ENCODE data around the gene FBXO17. TPM values are rescaled to one million over a fixed set of nuclear protein-coding genes. Genes with fewer than 3 reads are reported as not detected.

FBXO17 gene
- polyA plus RNA-seq, 1 donor from 2014 or later: not detected

DNA sequence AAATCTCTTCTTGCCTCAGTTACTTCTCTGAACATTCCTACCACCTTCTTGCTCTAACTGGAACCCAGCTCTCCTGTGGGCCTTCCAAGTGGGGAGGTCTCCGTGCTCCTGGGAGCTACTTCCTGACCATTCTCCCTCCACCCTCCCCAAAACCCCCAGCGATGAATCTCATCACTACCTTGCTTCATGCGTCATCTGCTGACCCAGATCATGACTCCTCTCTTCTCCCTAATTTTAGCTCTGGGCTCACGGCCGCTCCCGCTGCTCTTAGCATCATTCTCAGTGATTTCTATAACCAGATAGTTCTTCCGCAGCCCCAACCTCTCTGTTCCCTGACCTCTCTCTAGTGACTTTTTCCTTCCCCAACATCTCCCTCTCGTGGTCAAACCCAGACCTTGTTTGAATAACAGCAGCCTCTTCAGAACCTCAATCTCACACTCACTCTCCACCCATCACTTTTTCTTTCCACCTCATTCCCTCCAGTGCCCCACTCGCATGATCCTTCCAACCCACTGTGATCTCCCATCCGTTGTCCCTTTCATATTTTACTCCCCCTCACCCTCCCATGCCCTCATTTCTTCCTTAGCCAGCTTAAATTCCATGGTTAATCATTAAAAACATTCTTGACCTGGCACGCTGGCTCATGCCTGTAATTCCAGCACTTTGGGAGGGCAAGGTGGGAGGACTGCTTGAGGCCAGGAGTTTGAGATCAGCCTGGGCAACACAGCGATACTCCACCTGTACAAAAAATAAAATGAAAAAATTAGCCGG lies 23.0 kb downstream of the FBXO17 start:
- Histone ChIP-seq H3K9me2 (ENCODE audit: insufficient read depth, low read length) (no peaks in the 10 kb centered on the region), H3K4me3 (ENCODE audit: low read length) (no peak overlapping the region), H2AFZ (ENCODE audit: low read depth, low read length) (no peak overlapping the region), H4K20me1 (ENCODE audit: insufficient read depth) (no peaks in the 10 kb centered on the region), H3K27ac (ENCODE audit: low read length) (no peak overlapping the region), H3K27me3 (ENCODE audit: insufficient read depth, low read depth, low read length) (no peaks in the 10 kb centered on the region), H3K79me2 (replicated peaks; ENCODE audit: insufficient read depth, low read length) (no peaks in the 10 kb centered on the region), H3K4me2 (ENCODE audit: low read length) (no peak overlapping the region), H3K9me3 (ENCODE audit: low read length) (no peaks in the 10 kb centered on the region), H3K9ac (ENCODE audit: low read length) (no peak overlapping the region), H3K36me3 (ENCODE audit: insufficient read depth, low read length) (no peaks in the 10 kb centered on the region), H3F3A (ENCODE audit: insufficient read depth, low read length, poor library complexity, severe bottlenecking) (no peaks in the 10 kb centered on the region)
- TF ChIP-seq SMC3 (conservative IDR thresholded peaks at IDR 0.05; ENCODE audit: poor library complexity) (peak; percentile 30), POLR2AphosphoS5 (IDR thresholded peaks at IDR 0.05) (no peak), MXI1 (conservative IDR thresholded peaks at IDR 0.05; ENCODE audit: poor library complexity, severe bottlenecking) (no peak), TAF1 (IDR thresholded peaks at IDR 0.05; ENCODE audit: low read depth) (no peak), RAD21 (conservative IDR thresholded peaks at IDR 0.05) (no peak)
- TF ChIP-seq, protein P1, sequence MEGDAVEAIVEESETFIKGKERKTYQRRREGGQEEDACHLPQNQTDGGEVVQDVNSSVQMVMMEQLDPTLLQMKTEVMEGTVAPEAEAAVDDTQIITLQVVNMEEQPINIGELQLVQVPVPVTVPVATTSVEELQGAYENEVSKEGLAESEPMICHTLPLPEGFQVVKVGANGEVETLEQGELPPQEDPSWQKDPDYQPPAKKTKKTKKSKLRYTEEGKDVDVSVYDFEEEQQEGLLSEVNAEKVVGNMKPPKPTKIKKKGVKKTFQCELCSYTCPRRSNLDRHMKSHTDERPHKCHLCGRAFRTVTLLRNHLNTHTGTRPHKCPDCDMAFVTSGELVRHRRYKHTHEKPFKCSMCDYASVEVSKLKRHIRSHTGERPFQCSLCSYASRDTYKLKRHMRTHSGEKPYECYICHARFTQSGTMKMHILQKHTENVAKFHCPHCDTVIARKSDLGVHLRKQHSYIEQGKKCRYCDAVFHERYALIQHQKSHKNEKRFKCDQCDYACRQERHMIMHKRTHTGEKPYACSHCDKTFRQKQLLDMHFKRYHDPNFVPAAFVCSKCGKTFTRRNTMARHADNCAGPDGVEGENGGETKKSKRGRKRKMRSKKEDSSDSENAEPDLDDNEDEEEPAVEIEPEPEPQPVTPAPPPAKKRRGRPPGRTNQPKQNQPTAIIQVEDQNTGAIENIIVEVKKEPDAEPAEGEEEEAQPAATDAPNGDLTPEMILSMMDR (IDR thresholded peaks at IDR 0.05; ENCODE audit: poor library complexity, severe bottlenecking): peak; percentile 44
- TF ChIP-seq, protein P2, sequence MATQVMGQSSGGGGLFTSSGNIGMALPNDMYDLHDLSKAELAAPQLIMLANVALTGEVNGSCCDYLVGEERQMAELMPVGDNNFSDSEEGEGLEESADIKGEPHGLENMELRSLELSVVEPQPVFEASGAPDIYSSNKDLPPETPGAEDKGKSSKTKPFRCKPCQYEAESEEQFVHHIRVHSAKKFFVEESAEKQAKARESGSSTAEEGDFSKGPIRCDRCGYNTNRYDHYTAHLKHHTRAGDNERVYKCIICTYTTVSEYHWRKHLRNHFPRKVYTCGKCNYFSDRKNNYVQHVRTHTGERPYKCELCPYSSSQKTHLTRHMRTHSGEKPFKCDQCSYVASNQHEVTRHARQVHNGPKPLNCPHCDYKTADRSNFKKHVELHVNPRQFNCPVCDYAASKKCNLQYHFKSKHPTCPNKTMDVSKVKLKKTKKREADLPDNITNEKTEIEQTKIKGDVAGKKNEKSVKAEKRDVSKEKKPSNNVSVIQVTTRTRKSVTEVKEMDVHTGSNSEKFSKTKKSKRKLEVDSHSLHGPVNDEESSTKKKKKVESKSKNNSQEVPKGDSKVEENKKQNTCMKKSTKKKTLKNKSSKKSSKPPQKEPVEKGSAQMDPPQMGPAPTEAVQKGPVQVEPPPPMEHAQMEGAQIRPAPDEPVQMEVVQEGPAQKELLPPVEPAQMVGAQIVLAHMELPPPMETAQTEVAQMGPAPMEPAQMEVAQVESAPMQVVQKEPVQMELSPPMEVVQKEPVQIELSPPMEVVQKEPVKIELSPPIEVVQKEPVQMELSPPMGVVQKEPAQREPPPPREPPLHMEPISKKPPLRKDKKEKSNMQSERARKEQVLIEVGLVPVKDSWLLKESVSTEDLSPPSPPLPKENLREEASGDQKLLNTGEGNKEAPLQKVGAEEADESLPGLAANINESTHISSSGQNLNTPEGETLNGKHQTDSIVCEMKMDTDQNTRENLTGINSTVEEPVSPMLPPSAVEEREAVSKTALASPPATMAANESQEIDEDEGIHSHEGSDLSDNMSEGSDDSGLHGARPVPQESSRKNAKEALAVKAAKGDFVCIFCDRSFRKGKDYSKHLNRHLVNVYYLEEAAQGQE (IDR thresholded peaks at IDR 0.05; ENCODE audit: borderline replicate concordance): no peak

DNA sequence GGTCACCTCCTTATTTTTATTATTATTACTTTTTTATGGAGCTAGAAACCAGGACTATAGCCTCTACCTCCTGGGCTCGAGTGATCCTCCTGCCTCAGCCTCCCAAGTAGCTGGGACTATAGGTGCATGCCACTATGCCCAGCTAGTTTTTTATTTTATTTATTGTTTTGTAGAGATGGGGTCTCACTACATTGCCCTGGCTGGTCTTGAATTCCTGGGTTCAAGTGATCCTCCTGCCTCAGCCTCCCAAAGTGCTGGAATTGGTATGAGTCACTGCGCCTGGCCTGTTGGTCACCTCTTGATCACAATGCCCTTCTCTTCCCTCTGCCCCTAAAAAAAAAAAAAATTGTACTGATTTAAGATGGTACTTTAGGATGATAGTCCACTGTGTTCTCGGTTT lies 24.4 kb downstream of the FBXO17 start:
- H3K27ac ChIP-seq (ENCODE audit: low read length): no peak overlapping the region
- no peak overlapping the region for H3K4me2 ChIP-seq (ENCODE audit: low read length)
- H3K9me3 ChIP-seq (ENCODE audit: low read length): no peaks in the 10 kb centered on the region
- no peak overlapping the region for H3K4me3 ChIP-seq (ENCODE audit: low read length)
- H3F3A ChIP-seq (ENCODE audit: insufficient read depth, low read length, poor library complexity, severe bottlenecking): no peaks in the 10 kb centered on the region
- H3K9me2 ChIP-seq (ENCODE audit: insufficient read depth, low read length): no peaks in the 10 kb centered on the region
- no peak overlapping the region for H3K9ac ChIP-seq (ENCODE audit: low read length)
- no peaks in the 10 kb centered on the region for H4K20me1 ChIP-seq (ENCODE audit: insufficient read depth)
- H3K36me3 ChIP-seq (ENCODE audit: insufficient read depth, low read length): no peaks in the 10 kb centered on the region
- H2AFZ ChIP-seq (ENCODE audit: low read depth, low read length): no peak overlapping the region
- H3K27me3 ChIP-seq (ENCODE audit: insufficient read depth, low read depth, low read length): no peaks in the 10 kb centered on the region
- no peaks in the 10 kb centered on the region for H3K79me2 ChIP-seq (replicated peaks; ENCODE audit: insufficient read depth, low read length)
- TF ChIP-seq, protein P1 (IDR thresholded peaks at IDR 0.05; ENCODE audit: poor library complexity, severe bottlenecking): no peak
- TF ChIP-seq EZH2 (IDR thresholded peaks at IDR 0.05; ENCODE audit: borderline replicate concordance, insufficient read depth, low read length, poor library complexity, severe bottlenecking) (no peak), MXI1 (conservative IDR thresholded peaks at IDR 0.05; ENCODE audit: poor library complexity, severe bottlenecking) (no peak), POLR2AphosphoS5 (IDR thresholded peaks at IDR 0.05) (no peak), EP300 (conservative IDR thresholded peaks at IDR 0.05; ENCODE audit: poor library complexity, severe bottlenecking) (no peak), SMC3 (conservative IDR thresholded peaks at IDR 0.05; ENCODE audit: poor library complexity) (no peak), TAF1 (IDR thresholded peaks at IDR 0.05; ENCODE audit: low read depth) (no peak), RAD21 (conservative IDR thresholded peaks at IDR 0.05) (no peak)
- TF ChIP-seq, protein P2 (IDR thresholded peaks at IDR 0.05; ENCODE audit: borderline replicate concordance): no peak

Measured in neural cell (in vitro differentiated cells).